VCaP (cell line): ENCODE data around the gene CHD9NB.
"Not testable (repeated sequence)": the region's sequence is repeated elsewhere in the genome, so short reads cannot be mapped to it uniquely, and the experiment has no call there.

Experiments
- H3K27ac ChIP-seq: fragments of 450-650 bp; 2 replicates; pipeline ENCODE4 v1.5.1; 2017
- TF ChIP-seq, protein P1 (sequence below): fragments of 450-650 bp; conservative IDR thresholded peaks from 2 replicates; pipeline ENCODE4 v1.5.1; 2017; ENCODE audit warnings: mild to moderate bottlenecking, moderate library complexity

CHD9NB gene

GRCh38 chr16:53055541-53056391, 3.1 kb upstream of the CHD9NB start:
- TF ChIP-seq, protein P1, sequence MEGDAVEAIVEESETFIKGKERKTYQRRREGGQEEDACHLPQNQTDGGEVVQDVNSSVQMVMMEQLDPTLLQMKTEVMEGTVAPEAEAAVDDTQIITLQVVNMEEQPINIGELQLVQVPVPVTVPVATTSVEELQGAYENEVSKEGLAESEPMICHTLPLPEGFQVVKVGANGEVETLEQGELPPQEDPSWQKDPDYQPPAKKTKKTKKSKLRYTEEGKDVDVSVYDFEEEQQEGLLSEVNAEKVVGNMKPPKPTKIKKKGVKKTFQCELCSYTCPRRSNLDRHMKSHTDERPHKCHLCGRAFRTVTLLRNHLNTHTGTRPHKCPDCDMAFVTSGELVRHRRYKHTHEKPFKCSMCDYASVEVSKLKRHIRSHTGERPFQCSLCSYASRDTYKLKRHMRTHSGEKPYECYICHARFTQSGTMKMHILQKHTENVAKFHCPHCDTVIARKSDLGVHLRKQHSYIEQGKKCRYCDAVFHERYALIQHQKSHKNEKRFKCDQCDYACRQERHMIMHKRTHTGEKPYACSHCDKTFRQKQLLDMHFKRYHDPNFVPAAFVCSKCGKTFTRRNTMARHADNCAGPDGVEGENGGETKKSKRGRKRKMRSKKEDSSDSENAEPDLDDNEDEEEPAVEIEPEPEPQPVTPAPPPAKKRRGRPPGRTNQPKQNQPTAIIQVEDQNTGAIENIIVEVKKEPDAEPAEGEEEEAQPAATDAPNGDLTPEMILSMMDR = no peak
- H3K27ac ChIP-seq = peak overlapping the region; percentile 88

DNA sequence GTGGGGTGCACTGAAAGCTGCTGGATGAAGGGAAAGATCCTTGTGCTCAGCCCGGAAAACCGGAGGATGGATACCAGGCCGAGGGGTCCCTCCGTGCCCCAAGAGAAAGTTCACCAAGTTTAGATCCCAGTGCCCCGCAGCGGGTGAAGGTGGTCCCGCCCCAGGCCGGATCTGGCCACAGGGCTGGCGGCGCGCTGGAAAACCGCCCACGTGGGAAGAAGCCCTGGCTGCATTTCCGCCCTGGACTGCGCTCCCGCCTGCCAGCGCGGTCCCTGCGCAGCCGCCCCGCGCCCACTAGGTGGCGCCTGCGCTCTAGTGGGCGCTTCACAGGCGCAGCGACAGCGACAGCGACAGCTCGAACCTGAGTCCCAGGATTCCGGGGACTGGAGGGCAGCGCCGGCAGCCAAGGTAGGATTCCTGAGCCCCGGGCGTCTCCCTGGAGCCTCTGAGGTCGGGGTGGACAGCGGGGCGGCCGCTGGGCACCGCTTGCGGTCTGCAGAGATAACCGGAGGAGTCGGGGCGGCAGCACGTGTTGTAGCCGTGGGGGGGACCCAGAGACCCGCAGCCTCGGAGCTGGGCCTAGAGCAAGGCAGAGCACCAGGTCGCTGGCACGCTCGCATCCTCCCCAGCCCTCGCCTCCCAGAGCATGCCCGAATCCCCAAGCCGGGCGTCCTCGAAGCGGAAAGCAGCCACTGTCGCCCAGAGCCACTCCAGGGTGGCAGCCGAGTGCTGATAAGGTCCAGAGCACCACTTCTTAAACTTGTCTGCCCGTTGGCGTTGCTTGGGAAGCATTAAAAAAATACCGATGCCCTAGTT, 2.2 kb upstream of the CHD9NB start, which contains the start of gene CHD9:
Gene CHD9 (plus strand): TSS at position 322 of the 816 bp plus-strand sequence. CDS start 101,099 bp downstream, outside the sequence.
- H3K27ac ChIP-seq = peak within 1 kb of the TSS; percentile 88
- TF ChIP-seq, protein P1 = peak; percentile 94

DNA sequence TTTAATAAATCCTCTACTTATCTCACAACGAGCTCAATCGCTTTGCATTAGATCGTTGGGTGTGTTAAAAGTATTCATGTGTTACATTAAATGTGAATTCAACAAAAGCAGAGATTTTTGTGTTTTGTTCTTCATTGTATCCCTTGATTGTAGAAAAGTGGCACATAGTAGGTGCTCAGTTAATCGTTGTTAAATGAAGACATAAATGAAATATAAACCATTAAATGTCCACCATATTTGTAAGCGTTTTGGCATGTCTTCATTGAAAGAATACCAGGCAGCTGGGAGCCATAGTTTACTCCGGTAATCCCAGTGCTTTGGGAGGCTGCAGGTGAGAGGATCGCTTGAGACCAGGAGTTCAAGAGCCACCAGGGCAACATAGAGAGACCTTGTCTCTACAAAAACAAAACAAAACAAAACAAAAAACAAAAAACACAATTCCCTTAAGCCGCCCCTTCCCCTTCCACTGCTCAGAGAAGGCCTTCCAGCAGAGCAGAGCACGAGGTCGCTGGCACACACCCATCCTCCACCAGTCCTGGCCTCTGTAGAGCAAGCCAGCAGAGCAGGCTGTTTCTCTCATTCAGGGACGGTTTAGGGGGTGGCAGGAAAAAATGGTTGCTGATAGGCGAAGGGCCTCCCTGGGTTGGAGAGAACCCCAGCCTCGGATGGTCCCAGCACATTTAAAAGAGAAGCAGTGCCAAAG, 1.4 kb upstream of the CHD9NB start:
- TF ChIP-seq, protein P1 = no peak
- H3K27ac ChIP-seq = peak overlapping the region; percentile 88

DNA sequence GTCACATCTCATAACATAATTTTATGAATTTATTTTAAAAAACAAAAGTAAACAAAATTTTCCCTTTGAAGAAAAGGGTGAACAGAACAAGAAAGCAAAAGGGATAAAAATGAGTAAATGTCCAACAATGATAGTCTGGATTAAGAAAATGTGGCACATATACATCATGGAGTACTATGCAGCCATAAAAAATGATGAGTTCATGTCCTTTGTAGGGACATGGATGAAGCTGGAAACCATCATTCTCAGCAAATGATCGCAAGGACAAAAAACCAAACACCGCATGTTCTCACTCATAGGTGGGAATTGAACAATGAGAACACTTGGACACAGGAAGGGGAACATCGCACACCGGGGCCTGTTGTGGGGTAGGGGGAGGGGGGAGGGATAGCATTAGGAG, 1.4 kb downstream of the CHD9NB start:
- H3K27ac ChIP-seq = not testable (repeated sequence)

- no peak overlapping the region for H3K27ac ChIP-seq
- TF ChIP-seq, protein P1 = no peak
Observed at GRCh38 chr16:53048139-53048915, 4.4 kb downstream of the CHD9NB start.

- H3K27ac ChIP-seq = not testable (repeated sequence)
Observed at GRCh38 chr16:53047515-53047914, 5.2 kb downstream of the CHD9NB start.

DNA sequence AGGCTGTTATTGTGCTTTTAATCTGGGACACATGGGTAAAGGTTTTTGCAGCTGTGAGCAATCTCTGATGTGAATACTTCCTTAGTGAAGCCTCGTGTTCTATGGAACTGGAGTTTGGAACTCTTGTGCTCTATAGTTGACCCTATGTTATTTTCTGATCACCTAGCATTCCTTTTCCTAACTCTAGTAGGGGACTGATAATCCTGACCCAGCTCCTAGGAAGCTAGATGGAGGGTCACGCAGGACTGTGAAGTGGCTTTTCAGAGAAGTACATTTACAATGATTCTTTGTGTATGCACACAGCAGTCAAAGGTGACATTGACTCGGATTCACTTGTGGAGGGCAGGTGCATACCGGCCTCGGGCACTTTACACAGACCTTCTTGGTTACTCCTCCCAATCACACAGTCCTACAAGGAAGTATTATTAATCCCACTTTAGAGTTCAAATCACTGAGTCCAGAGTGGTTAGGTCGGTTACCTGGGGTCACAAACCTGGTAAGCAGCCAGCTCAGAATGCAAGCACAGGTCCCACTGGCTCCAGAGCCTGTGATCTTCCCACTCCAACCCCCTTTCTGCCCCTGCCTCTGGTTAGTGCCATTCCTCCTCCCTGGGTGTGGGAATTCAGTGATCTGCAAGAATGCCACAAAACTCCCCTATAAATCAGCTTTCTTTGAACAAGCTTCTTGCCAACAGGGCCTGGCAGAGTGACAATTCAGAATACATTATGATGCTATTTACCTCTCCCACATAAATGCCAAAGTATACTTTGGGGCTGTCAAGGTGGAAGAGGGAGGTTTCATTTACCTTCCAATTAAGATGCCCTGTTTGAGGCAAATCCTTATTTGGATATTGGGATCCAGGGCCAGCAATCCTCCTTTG, 7.1 kb downstream of the CHD9NB start:
- H3K27ac ChIP-seq = peak overlapping the region; percentile 72

More for the DNA sequence above, 7.1 kb downstream of the CHD9NB start:
- TF ChIP-seq, protein P1 = no peak
